GM19043 (cell line): ENCODE data around the gene RPL9.
A peak's percentile ranks its signal among the peaks of the same experiment; 100 is the strongest.
"Not testable (repeated sequence)": the region's sequence is repeated elsewhere in the genome, so short reads cannot be mapped to it uniquely, and the experiment has no call there.

Source experiments
- ATAC-seq: cut with Tn5 transposase; IDR thresholded peaks from one replicate; pipeline ENCODE4 v1.9.1; 2021; ENCODE audit warnings: low read depth; ENCODE audit not compliant: unreplicated experiment

Gene RPL9

GRCh38 chr4:39467464-39467863, 8.7 kb upstream of the RPL9 start:
- ATAC-seq: no peak

GRCh38 chr4:39466747-39467146, 8.0 kb upstream of the RPL9 start:
- ATAC-seq: no peak

GRCh38 chr4:39464886-39465501, 6.3 kb upstream of the RPL9 start:
- ATAC-seq: no peak

GRCh38 chr4:39458161-39458504, 589 bp downstream of the RPL9 start:
- not testable (repeated sequence) for ATAC-seq

GRCh38 chr4:39456946-39457763, 1.6 kb downstream of the RPL9 start:
- ATAC-seq: no peak

GRCh38 chr4:39455486-39455885, 3.2 kb downstream of the RPL9 start:
- ATAC-seq: no peak

GRCh38 chr4:39453738-39454137, 5.0 kb downstream of the RPL9 start:
- ATAC-seq: no peak

GRCh38 chr4:39452860-39453587, 5.7 kb downstream of the RPL9 start:
- no peak for ATAC-seq

GRCh38 chr4:39452153-39452859, 6.4 kb downstream of the RPL9 start:
- no peak for ATAC-seq

GRCh38 chr4:39451423-39452023, 7.2 kb downstream of the RPL9 start:
- ATAC-seq: no peak

GRCh38 chr4:39450618-39451017, 8.1 kb downstream of the RPL9 start:
- ATAC-seq: no peak

GRCh38 chr4:39446842-39447573, 11.7 kb downstream of the RPL9 start:
- peak; percentile 83 for ATAC-seq

GRCh38 chr4:39446483-39446841, 12.3 kb downstream of the RPL9 start:
- ATAC-seq: no peak

GRCh38 chr4:39442998-39443397, 15.7 kb downstream of the RPL9 start:
- ATAC-seq: no peak

- no peak for ATAC-seq
These were observed 17.1 kb downstream of the RPL9 start for GRCh38 chr4:39441593-39441992.

GRCh38 chr4:39435659-39436563, 22.8 kb downstream of the RPL9 start:
- no peak for ATAC-seq

- ATAC-seq: no peak
These were observed 24.7 kb downstream of the RPL9 start for GRCh38 chr4:39433878-39434492.

GRCh38 chr4:39429476-39430334, 29.0 kb downstream of the RPL9 start:
- no peak for ATAC-seq
